HL-60/S4 treated with retinoic acid at 250 ng/mL for 4 days and 3 days (cell line): Measurements from ENCODE around the gene PIGU.

ENCODE experiments used
- in situ Hi-C: fragments of 300-500 bp; cut with MboI; formaldehyde crosslinking; loops from 2 replicates; pipeline ENCODE4 v1.7.0; 2022; ENCODE audit warnings: low sequenced_read_pairs

PIGU gene

DNA sequence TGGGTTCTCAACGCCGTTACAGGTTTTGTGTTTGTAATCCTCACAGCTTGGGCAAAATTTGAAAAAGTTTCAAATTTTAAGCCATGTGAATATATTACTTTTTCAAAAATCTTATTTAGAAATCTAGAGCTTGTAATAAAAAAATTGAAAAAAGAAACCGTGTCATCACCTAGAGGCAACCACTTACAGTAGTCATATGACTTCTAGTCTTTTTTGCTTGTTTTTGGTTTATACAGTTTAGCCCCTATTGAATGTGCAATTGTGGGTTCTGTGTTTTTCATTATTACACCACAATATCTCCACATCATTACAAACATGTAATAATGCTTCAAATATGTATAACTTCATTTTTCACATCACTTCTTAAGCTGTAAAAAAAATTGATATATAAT lies 159.8 kb downstream of the PIGU start:
- in situ Hi-C loops = loop anchor here (10.0 kb wide), 1 partner anchor 202 kb away; no protein-coding TSS in a partner anchor

DNA sequence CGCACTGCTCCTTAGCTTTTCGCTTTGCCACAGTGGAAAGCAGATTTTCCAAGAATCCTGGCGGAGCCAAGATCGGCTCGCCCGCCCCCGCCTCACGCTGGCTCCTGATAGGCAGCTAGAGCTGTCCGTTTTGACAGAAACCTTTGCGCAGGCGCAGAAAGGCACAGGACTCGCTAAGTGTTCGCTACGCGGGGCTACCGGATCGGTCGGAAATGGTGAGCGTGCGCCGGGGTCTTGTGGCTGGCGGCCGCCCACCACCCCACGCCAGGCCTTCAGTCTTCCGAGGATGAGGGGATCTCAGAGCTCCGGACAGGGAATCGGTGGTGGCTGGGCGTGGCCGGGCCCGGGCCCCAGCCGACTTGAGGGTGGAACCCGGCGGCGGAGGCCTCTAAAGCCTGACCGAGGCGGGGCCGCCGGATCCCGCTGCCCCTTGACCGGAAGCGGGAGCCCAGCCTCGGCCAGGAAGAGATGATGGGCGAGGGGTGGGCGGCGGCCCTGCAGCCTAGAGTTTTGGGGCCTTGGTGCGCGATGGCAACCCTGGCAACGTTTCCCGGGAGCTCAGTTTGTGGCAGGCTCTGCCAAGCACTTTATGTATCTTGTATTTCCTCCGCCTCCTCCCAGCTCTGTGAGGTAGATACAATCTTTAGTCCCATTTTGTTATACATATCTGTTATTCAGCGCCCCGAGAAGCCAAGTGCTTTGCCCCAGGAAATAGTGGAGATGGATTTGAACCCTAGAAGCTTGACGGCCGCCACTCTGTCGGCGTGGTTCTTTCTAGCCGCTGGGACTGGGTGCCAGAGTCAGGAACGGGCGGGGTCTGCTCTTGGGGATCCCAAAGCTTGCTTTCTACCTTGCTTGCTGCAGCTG lies 160.4 kb downstream of the PIGU start, which contains the start of gene DYNLRB1:
Gene DYNLRB1 (plus strand): TSS at position 176 of the 867 bp plus-strand sequence. CDS start 37 bp downstream, at position 213.
- in situ Hi-C loops = loop anchor here (10.0 kb wide), 1 partner anchor 202 kb away; no protein-coding TSS in a partner anchor

DNA sequence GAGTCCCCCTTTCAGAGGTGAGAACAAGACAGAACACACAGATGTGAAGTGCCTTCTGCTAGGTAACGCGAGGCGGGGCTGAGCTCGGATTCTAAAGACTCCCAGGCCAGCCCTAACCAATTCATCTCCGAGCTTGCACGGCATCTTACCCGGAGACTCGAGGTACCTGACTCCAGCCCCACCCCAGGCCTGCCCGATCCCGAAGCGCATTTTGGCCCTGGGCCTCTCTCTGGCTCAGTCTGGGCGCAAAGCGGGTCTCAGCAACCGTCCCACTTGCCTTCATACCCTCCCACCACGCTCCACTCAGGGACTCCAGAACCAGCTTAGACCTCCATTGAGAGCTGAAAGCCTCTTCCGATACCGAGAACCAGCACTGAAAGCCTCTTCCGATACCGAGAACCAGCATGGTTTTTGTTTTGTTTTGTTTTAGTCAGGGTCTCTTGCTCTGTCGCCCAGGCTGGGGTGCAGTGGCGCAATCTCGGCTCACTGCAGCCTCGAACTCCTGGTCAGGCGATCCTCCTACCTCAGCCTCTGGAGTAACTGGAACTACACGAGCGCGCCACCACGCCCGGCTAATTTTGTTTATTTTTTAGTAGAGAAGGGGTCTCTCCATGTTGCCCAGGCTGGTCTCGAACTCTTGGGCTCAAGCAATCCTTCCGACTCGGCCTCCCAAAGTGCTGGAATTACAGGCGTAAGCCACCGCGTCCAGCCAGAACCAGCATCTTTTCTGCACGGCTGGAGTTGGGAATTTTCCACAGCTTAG lies 161.2 kb downstream of the PIGU start:
- in situ Hi-C loops = loop anchor here (10.0 kb wide), 1 partner anchor 201 kb away; no protein-coding TSS in a partner anchor

DNA sequence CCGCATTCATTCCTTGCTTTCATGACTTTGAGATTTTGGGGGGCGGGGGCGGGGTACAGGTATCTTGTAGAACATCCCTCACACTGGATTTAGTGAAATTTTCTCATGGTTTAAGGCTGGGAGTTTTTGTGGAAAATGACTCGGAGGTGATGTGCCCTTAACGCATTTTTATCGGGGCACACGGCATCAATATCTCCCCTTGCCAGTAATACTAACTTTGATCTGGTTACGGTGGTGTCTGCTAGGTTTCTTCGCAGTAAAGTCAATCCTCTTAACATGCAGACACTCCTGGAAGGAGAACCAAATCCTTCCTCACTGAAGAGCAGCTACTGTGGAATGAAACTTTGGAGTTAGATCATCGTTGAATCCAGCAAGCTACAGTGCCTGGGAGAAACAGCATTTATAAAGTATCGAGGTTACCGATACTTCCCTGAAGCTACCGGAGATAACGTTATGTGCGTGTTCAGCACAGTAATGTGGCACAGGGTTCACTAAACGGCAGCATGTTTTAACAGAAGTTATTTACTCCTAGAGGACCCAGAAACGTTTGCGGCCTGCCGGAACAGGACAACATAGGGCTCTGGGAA lies 161.9 kb downstream of the PIGU start:
- in situ Hi-C loops = loop anchor here (10.0 kb wide), 1 partner anchor 200 kb away; no protein-coding TSS in a partner anchor

DNA sequence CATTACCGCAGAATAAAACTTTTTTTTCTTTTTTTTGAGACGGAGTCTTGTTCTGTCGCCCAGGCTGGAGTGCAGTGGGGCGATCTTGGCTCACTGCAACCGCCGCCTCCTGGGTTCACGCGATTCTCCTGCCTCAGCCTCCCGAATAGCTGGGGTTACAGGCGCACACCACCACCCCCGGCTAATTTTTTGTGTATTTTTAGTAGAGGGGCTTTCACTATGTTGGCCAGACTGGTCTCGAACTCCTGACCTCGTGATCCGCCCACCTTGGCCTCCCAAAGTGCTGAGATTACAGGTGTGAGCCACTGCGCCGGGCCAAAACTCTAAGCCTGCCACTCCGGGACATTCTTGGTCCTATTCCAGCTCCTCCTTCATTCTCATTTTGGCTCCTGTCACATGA lies 162.9 kb downstream of the PIGU start:
- in situ Hi-C loops = loop anchor here (10.0 kb wide), 1 partner anchor 199 kb away; no protein-coding TSS in a partner anchor

- in situ Hi-C loops = loop anchor here (10.0 kb wide), 1 partner anchor 198 kb away; no protein-coding TSS in a partner anchor
These were observed 163.9 kb downstream of the PIGU start for GRCh38 chr20:34512955-34513419.

DNA sequence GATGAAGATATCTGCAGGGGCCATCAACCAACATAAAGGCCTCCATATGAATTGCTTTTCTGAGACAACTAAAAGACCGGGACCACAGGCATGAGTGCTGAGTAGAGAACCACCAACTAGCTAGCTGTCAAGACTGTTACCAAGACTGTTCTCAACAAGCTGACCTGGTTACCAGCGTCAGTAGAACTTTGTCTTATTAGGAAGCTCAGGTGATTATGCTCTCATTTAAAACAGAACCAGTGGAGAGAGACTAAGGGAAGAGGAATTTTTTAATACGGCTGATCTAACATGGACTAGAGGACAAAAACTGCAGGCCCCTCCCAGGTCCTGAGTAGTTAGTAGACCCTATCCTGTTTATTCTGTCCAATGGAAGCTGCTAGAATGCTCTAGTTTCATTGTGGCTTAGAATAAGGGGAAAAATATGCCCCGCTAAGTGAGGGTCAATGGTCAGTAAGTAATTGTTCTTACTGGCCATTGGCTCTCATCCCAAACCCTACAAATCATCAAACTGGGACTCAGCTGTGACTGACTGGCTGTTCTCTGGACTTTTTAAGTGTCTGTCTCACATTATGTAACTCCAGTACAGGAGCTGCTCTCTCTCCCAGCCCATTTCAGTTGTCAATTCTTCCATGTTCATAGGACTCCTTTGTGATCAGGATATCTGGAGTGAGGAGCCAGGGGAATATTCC lies 164.5 kb downstream of the PIGU start:
- in situ Hi-C loops = loop anchor here (10.0 kb wide), 1 partner anchor 198 kb away; no protein-coding TSS in a partner anchor

GRCh38 chr20:34511891-34512265 lies 165.0 kb downstream of the PIGU start:
- in situ Hi-C loops = loop anchor here (10.0 kb wide), 1 partner anchor 197 kb away; no protein-coding TSS in a partner anchor

DNA sequence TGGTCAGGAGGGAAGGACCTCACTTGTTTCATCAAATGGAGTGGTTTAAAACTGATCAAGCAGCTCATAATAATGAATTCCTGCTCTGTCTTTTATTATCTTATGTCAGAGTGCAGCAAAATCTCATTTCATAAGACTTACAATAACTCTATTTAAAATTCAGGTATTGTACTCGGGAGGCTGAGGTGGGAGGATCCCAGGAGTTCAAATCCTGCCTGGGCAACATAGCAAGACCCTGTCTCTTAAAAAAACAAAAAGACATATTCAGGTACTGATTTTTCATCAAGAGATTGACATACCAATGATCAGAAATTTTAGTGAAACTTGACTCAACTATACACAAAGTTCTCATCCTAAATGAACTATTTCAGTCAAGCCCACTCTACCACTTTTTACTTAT lies 166.3 kb downstream of the PIGU start:
- in situ Hi-C loops = loop anchor here (10.0 kb wide), 1 partner anchor 196 kb away; no protein-coding TSS in a partner anchor
